Activated CD8-positive, alpha-beta memory T cell treated with anti-CD3 and anti-CD28 coated beads, Interleukin-2, amount 50 U/mL, for 4 hours (primary cell): ENCODE data around the gene LRP2.
"Not testable (repeated sequence)": the region's sequence is repeated elsewhere in the genome, so short reads cannot be mapped to it uniquely, and the experiment has no call there.

ENCODE experiments used
- DNase-seq: peaks from one replicate; pipeline ENCODE4 v3.0.0-alpha.2; 2020

The LRP2 gene

DNA sequence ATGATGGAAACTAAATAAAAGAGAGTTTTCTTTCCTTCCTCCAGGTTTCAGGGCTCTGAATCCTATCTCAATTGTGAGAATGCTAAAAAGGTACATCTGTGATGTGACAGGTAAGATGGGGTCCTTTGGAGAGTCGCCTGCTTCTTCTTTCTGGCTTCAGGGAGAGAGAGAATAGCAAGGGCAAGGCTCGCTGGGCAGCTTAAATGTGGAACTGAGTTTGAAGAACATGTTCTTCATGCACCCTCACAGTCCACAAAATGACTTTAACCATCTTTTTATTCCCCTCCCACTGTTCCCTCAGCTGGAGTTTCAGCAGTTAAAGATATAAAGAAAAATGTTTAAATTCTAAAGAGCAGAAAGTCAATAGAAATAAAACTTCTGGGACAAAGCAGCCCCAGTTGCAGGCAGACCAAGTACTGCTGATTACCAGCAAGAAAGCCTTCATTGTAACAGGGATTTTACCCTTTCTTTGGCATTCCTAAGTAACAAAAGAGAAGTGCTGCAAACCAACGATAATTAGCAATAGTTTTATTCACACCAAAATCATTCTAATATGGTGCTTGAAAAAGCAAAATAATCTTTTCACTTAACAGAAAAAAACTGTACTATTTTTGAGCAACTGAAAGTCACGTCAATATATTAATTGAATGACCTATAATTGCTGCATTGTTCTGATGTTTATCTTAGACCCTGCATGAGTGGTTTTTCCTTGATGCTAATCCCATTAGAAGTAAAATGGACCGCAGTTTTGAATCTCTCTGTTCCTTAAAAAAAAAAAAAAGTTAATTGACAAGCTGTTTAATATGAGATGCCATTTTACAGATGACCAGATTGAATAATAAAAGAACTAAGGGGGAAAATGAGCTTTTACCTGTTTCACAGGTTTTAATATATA is 61.5 kb downstream of the LRP2 start:
- no peak for DNase-seq

DNA sequence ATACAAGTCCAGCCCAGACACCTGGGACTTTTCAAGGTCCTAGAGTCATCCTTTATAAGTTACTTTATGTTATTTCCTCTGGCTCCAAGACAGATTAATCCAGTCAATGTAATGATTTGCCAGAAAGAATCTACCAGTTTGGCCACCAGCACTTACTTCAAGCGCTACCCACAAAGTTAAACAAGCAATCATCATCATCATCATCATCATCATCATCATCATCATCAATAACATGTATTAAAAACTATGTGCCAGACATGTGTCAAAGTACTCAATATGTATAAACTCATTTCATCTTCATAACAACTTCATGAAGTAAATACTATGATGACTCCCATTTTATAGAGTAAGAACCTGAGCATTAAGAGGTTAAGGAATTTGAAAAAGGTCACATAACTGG is 64.3 kb downstream of the LRP2 start:
- DNase-seq: no peak

DNA sequence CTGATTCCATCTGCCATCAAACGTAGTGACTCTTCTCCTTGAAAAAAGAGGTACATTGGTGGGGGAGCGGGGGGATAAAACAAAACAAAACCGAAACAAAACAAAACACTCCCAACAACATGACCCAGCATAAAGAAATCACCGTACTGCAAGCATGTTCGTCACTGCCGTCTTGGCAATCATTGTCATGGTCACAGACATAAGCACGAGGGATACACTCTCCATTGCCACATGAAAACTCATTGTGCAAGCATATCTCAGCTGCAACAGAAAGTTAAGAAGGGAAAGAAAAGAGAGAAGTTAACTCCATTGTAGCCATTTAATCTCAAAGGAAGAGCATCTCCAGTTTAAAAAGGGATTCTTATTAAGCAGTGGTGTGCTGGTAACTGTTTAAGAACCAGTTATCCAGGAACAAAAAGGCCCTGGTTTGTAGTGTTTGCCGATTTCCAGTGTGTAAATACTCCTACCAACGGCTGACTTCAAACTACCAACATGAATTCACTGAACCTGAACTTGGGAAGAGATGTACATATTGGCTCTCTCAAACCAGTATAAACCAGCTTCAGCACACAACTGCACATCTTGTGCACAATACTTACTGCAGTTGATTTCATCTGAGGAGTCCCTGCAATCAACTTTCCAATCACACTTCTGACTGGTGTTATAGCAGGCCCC is 68.2 kb downstream of the LRP2 start:
- no peak for DNase-seq

DNA sequence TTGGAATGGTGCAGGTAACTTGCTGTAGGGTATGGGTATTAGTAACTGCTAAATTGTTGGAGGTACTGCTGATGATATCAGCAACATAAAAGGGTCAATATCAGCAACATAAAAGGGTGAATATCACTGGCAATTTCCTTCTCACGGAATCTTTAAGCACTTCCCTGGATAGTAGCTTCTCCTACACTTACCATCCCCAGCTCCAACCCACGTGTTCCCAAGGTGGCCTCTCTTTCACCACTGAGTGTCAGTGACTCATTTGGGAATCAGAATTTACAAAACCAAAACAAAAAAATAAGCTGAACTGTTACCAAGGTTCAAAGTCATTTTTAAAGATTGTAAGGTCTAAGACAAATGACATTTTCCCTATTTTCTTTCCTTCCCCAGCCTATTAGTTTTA is 70.8 kb downstream of the LRP2 start:
- DNase-seq: no peak

DNA sequence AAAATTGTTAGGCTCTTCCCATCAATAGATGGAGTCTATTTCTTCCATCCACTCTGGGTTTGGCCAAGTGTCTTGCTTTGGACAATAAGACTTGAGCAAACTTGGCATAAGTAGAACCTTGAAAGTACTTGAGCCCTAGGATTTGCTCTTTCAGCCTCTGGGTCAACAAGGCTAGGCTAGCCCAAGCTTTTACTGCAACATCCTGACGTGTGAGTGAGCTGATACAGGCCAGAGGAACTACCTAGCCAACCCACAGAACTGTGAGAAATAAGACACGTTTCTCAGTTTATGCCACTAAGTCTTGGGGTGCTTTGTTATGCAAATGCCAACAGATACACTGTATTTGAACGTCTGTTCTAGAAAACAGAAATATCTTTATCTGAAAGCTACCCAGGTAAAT is 71.9 kb downstream of the LRP2 start:
- no peak for DNase-seq

DNA sequence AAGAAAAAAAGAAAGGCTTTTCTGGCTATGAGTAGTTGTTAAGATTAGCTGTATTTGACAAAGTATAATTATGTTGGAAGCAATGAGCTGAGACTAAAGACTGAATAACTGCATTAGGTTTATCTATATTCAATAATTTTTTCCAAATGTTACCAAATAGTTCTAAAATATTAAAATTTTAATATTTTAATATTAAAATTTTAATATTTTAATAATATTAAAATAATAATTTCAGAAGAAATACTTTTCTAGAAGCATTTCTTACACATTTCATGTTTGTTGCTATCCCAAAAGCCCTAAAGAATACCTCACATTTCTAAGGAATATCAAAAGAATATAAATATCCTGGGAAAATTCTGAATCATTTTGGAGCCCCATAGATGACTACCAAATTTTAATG is 74.7 kb downstream of the LRP2 start:
- DNase-seq: no peak

DNA sequence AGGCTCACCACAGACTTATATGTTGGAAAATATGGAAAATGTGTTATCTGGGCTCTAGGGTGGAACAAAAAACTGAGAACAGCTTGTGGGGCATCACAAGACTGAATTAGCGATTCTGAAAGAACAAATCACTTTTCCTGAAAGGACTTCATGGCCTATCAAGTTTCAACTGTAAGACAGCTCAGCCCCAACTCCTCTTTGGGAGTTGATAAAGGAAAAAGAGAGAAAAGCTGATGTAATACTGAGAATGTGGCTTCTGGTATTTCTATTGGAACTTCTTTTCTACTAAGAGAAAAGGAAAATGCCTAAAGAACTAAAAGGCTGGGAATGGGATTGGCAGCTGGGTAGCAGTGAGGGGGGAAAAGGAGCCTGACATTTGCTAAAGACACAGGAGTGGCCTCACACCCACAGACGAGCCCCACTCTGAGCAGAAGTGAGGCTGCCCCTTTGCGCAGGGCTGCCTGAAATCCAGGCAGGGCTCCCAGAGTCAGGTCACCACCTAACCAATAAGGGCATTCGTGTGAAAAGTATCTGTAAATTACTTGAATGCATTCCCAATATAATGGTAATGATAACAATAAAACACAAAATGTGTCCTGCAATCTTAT is 75.6 kb downstream of the LRP2 start:
- DNase-seq: no peak

DNA sequence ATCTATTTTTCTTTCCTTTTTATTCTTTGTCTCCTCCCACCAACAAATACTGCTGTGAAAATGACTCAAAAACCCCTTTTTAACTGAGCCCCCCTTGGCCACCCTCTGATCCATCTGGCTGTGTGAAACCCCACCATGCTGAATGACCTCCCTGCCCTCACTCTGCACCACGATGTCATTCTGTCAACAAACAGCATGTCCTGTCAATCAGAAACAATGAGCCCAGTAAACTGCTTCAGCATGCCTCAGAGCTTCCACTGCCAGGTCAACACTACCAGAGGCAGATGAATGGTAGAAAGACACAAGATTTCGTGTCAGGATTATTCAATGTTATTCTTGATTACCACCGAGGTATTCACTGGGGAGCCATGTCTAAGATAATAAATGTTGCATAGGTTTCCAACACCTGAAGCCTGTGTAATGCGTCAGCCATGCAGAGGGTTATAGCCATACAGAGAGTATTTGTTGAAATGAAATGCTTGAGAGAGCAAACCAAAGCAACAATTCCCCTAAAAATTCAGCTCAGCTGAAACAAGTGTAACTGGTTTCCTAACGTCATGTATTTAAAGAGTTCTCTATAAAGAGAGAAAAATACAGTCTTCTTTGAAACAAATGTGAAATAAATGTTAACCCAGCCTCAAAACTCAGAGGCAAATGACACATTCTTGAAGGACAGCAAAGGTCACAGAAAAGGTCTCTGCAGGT is 76.7 kb downstream of the LRP2 start:
- DNase-seq: no peak

DNA sequence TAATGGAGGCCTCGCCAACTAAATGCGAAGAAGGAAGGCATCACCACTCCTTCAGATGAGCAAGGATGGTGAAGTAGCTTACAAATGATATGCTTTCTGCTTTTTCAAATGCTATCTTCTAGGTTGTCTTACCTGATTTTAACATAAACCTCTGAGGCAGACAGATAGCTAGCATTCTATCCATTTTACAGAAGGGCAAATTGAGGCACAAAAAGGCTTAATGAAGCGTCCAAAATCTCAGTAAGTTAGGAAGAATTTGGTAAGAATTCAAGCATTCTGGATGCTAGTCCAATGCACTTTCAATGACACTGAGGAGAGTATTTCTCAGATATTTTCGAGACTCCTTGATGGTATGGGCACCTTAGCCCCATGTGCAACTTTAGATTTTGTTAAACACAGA is 81.8 kb downstream of the LRP2 start:
- no peak for DNase-seq

DNA sequence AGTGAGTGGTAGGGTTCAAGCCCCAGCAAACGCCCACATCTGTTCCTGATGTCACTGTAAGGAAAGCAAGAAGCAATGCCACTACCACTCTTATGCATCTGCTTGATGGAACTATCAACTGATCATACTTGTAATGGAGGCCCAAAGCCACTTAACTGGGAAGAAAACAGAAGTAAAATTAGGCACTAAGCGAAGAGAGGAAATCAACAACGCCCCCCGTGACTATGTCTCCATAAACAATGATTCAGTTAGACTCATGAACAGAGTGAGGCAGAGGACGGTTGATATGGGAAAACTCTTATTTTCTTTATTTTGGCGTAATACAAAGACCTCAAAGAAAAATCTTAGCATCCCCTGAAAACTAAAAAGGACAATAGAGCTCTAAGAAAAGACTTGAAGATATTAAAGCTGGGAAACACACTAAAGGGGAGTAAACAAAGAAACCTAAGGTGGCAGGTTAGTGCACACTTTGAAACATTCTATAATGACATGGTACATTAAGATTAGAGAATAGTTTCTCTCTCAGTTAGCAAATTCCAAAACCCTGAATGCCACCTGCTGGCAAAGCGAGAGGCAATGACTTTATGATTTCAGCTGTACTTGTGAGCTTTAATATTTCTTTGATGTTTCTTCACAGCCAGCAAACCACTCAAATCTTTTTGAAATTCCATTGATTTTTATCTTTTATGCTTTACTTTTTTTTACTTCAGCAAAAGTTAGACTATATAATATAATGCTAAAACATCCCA is 86.5 kb downstream of the LRP2 start:
- no peak for DNase-seq

DNA sequence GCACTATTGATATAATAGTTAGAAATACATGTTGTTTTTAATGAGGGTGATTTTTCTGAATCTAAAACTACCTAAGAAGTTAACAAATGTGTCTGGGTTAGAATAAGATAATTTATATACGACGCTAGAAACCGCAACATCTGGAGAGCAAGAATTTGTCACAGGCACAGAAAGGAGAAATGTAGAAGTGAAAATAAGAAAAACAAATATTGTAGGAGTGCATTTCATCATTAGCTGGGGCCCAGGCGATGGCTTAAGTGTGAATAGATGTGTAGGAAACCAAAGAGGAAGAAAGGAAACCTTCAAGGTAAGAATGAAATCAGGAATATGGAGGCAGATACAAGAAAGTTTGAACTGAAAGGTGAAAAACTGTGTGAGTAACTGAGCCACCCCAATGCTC is 90.3 kb downstream of the LRP2 start:
- no peak for DNase-seq

DNA sequence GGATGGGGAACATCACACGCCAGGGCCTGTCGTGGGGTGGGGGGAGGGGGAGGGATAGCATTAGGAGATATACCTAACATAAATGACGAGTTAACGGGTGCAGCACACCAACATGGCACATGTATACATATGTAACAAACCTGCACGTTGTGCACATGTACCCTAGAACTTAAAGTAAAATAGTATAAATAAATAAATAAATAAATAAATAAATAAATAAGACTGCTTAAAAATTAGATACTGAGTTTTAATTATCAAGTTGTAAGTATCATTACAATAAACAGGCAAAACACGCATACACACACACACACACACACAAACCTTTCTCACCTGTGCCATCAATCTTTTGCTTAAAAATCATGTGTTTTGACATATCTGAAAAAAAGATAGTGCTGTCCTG is 91.8 kb downstream of the LRP2 start:
- DNase-seq: not testable (repeated sequence)

DNA sequence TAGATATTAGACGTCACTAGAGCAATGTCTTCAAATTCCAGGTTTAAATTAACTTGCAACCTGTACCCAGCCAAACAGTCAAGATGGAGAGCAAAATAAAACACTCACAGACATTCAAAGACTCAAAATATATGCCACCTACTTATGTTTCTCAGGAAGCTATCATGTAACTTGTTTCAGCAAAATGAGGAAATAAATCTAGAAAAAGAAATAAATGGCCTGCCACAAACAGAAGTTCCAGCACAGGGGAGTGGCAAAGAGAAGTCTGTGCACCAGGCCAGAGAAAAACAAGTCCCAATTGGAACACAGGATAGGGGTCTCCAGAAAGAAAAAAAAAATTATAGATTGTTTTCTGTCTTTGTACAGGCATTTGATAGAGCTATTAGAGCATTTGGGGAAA is 96.7 kb downstream of the LRP2 start:
- DNase-seq: no peak

DNA sequence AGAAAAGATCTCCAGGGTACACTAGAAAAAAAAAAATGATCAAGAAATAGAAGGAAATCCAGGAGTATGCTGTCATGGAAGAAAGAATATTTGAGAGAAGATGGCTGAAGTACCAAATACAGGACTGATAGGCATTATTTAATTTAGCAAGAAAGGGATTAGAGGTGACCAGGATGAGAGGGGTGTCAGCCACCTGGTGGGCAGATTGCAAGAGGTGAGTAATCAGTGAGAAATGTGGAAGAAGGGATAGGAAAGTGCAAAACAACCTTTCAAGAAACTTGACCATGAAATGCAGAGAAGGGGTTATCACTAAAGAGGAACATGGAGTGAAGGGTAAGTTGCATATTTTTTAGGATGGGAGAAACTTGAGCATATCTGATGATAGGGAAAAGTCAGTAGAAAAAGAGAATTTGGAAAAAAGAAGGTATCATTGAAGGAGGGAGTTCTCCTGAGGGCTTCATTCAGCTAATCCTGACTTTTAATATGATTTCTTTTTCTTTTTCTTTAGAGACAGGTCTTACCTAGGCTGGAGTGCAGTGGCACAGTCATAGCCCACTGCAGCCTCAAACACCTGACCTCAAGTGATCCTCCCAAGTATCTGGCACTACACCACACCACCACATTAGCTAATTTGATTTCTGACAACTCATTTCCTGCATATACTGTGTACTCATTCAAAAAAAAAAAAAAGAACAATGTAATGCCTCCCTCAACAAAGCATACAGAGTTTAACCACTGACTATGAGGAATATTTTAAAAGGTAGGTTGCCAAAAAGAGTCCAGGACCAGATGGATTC is 101.3 kb downstream of the LRP2 start:
- no peak for DNase-seq

DNA sequence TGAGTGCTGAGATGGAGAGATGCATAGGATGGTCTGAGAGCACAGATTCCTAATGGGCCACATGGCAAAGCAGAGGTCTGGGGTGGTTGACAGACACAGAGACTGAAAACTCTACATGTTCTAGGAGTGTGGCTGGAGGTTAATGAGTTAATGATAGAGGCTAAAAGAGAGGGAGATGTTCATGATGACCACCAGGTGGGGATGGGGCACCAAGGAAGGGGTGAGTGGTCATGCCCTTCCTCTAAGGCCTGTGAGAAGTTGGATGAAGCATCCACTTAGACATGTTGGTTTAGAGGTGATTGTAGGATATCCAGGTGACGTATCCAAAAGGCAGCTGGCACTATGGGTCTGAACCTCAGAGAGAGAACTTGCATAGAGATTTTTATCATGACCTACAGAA is 102.1 kb downstream of the LRP2 start:
- DNase-seq: no peak

DNA sequence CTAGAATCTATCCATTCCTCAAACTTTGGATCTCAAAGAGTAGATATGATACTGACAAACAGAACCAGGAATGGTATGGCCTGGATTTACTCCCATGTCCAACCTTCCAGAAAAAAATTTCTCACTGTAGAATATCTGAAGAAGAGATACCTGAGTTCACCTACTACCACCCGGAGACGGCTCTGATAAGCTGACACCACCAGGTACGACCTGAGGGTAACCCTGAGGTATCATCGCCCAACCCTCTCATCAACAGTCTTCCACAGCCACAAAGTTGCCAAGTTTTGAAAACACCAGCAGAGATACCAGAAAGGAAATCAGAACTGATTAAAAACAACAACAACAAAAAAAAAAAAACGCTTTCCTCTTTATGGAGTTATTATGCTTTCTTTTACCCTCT is 102.9 kb downstream of the LRP2 start:
- no peak for DNase-seq

DNA sequence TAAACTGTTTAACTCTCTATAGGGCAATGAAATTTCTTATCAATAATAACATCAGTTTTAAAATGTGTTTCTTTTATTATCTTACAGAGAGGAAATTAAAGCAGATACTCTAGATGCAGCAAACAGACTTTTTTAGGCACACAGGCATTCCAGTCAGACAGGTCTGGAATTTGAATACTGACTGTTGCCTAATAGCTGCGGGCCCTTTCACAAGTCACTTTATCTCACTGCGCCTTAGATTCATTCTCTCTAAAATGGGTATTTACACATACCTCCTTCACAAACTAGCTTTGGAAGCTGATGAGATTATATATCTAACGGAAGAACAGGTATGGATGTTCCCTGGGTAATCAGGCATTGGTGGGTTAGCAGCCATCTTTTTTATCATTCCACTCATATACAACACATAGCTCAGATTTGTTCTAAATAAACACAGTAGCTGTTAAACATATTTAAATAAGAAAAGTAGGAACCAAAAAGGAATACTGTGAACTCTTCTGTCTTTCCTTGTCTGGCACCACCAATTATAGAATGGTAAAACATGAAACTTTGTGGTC is 104.2 kb downstream of the LRP2 start:
- no peak for DNase-seq

DNA sequence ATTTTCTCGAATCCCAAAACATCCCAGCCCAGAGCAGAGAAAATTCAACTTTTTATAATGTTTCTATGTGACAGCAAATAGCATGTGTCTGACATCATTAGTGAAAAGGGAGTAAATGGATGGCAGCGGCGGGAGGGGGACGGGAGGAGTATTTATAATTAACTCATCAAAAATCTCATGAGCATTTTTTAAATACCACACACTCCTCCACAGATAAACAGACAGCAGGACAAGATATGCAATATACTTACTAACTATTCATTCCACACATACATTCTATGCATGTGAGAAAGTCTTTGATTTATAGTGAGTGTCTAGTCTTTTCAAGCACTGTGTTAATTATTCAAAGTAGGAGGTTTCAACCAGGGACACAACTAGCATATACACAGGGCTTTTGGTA is 107.6 kb downstream of the LRP2 start:
- no peak for DNase-seq

DNA sequence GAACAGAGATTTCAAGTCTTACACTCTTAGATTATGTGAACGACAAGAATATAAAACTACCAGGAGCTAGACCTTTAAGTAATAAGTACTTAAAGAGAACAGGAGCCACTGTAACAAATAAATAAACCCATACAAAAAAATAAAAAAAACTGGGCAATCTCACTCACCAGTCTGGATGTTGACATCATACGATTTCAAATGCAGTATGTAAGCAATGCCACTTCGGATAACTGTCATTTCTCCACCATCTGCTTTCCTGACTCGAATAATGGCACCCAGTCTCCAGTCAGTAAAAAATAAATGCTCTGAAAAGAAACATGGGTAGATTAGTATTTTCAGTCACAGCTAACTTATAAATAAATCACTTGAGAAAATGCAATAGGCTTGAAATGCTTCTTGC is 115.1 kb downstream of the LRP2 start:
- DNase-seq: no peak

DNA sequence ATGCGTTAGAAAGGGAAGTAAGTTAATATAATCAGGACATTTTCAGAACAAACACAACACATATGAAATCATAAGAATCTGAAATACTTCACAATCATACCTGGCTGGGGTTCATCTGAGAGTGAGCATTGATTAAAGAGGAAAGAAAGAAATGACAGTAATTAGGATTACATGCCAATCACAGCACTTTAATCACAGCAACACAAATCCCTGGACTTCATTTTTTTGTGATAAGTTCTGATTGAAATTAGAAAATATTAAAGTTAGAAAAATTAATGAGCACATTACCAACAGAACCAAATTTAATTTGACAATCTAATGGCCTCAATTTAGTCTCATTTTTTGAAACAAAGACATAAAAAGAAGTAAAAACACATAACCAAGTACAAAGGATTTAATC is 121.9 kb downstream of the LRP2 start:
- DNase-seq: no peak

DNA sequence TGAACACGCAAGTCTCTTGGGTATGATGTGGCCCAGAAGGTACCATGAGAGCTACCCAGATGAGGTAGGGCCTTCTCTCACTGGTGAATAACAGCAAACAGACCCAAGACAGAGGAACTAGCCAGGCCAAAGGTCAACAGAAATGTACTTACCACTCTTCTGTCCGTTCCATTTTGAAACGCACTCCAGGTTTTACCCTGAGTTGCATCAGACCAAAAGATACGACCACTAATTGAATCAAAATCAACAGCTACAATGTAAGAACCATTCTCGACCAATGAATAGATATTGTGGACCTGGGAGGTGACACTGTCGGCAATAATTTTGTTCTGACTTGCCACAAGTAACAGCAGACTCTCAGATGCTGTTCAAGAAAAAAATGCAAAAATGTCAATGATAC is 124.4 kb downstream of the LRP2 start:
- no peak for DNase-seq

DNA sequence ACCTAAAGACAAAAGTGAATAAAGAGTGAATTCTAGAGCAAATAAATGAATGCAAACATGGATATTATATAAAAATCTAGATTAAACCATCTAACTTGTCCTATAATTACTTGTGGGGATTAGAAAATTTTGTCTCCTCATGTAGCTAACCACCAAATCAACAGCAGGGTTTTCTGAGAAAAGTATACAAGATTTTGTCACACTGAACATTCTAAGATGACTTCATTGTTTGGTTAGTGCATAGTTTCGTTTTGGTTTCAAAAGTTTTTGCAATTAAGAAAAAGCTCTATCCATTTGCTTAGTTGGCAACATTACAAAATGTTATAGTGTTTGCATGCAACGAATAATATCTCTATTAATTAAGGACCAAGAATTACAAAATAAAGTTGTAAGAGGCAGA is 125.0 kb downstream of the LRP2 start:
- DNase-seq: no peak
